OCI-LY3 (cell line): ENCODE data around the gene HCRT.

Experiments used
- CTCF ChIP-seq: fragments of 200-600, 300-600 bp; sonication (generic); IDR thresholded peaks from 2 replicates; pipeline ENCODE4 v1.5.1; 2014; ENCODE audit warnings: antibody characterized with exemption, low read length, low read depth
- EZH2phosphoT487 ChIP-seq: fragments of 200-600 bp; shearing (Covaris generic); IDR thresholded peaks from 2 replicates; pipeline ENCODE4 v1.6.1; 2018; ENCODE audit warnings: antibody characterized with exemption, mixed run types, low read depth

GRCh38 chr17:42153919-42154742 is 31.1 kb downstream of the HCRT start:
- no peak for TF ChIP-seq CTCF
- no peak for TF ChIP-seq EZH2phosphoT487
